T-helper 22 cell (primary cell): Measurements from ENCODE around the gene SNCG.
A peak's percentile ranks its signal among the peaks of the same experiment; 100 is the strongest.
"Not testable (repeated sequence)": the region's sequence is repeated elsewhere in the genome, so short reads cannot be mapped to it uniquely, and the experiment has no call there.

Experiments
- DNase-seq: peaks from one replicate; pipeline ENCODE4 v3.0.0-alpha.2; 2020; ENCODE audit warnings: low read depth

Gene SNCG

GRCh38 chr10:86961481-86962091 is 3.2 kb downstream of the SNCG start:
- DNase-seq = no peak

GRCh38 chr10:86962136-86962980 is 4.0 kb downstream of the SNCG start:
- no peak for DNase-seq

DNA sequence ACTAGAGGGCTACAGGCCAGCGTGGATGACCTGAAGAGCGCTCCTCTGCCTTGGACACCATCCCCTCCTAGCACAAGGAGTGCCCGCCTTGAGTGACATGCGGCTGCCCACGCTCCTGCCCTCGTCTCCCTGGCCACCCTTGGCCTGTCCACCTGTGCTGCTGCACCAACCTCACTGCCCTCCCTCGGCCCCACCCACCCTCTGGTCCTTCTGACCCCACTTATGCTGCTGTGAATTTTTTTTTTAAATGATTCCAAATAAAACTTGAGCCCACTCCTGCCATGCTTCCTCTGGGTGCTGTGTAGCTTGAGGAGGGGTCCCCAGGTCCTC is 4.5 kb downstream of the SNCG start:
- DNase-seq = no peak

GRCh38 chr10:86963341-86963919 is 5.0 kb downstream of the SNCG start:
- DNase-seq = no peak

DNA sequence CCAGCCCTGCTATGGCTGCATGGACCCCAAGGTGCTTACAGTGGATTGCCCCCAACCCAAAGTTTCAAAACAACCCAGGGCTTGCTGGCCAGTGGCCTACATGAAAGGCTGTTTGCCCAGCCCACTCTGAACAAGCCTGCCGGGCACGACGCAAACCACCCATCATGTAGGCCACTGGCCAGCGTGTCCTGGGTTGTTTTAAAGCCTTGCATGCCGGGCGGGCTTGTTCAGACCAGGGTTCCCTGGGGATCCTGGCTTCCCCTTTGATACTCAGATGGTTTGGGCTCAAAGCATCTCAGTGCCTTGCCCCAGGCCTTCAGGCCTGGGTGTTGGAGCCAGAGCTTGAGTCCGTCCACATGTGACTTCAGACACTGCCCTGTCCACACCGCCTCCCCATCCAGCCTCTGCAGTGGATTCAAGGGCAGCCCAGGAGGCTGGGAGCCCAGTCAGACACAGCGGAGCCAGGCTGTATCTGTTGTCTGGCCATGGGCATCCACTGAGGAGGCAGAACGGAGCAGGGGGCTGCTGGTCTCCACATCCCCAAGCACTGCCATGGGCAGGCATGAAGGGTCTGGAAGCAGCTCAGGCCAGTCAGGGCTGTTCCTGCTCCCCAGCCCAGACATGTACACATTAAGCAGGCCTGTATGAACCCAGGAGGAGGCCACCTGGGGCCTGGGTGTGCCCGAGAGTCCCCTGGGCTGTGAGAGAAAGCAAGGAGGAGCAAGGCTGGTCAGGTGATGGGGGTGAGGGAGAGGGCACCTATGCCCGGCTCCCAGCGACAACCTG is 5.9 kb downstream of the SNCG start:
- DNase-seq = no peak

- DNase-seq = no peak
These were observed 6.4 kb downstream of the SNCG start for GRCh38 chr10:86964847-86965190.

DNA sequence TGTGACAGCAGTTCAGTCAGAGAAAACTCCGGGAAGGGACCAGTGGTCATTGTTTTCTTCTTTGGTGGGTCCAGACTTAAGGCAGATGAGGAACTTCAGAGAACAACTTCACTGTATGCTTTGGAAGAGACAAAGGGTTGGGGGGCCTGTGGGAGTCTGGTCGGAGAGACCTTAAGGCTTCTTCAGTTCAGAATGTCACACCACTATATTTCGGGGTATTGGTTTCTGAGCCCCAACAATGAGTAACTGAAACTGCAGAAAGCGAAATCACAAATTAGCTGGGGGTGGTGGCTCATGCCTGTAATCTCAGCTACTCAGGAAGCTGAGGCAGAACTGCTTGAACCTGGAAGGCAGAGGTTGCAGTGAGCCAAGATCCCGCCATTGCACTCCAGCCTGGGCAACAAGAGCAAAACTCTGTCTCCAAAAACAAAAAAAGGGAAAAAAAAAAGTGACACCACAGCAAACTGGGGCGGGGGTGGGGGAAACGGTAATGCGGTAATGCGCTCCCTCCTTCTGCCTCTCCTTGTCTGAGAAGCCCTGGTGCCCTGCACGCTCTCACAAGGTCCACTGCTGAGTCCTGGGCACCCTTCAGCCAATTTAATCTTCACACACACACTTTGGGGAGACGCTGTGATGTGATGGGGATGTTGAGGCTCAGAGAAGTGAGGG is 7.7 kb downstream of the SNCG start:
- no peak for DNase-seq

- no peak for DNase-seq
These were observed 9.1 kb downstream of the SNCG start for GRCh38 chr10:86967481-86967941.

- no peak for DNase-seq
These were observed 10.0 kb downstream of the SNCG start, which contains the start of gene ADIRF for GRCh38 chr10:86968271-86968993. Gene ADIRF, plus strand, starts transcription at chr10:86968482. Its CDS starts 63 bp downstream, at chr10:86968545.

DNA sequence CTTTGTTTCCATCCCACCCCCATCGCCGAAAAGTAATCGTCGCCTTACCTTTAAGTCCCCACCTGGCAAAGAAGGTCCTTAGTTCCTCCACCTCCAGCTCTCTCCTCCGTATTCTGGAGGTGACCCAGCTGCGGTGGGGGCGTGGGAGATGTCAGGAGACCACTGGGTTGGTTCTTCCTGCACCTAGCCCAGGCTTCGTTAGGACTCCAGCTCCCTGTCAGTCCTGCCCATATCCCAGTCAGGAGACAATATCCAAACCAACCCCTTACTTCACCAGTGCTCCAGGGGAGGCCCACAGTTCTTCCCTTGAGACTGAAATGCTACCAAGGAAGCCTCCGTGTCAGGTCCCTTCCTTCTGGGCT is 10.6 kb downstream of the SNCG start:
- no peak for DNase-seq

- DNase-seq = no peak
These were observed 11.1 kb downstream of the SNCG start for GRCh38 chr10:86969421-86970041.

DNA sequence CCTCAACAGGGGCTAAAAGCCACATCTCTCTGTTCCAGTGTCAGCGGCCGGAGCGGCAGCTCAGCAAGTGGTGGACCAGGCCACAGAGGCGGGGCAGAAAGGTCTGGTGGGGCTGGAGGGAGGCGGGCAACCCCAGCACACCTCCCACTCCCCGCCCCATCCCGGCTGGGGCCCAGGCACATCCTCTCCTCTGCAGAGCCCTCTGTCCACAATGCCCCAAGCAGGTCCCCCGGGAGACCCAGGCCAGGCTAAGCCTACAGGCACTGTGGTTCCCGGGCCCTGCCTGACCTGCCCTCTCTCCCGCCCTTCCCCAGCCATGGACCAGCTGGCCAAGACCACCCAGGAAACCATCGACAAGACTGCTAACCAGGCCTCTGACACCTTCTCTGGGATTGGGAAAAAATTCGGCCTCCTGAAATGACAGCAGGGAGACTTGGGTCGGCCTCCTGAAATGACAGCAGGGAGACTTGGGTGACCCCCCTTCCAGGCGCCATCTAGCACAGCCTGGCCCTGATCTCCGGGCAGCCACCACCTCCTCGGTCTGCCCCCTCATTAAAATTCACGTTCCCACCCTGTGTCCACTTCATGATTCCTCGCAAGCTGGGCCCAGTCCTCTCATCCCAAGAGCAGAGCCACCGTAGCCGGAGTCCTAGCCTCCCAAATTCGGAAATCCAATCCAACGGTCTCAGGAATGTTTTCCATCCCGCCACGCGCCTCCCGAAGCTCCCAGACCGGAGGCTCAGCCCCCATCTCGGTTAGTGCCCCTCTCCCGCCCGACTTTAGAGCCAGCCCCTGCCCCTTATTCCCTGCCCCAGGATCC is 12.0 kb downstream of the SNCG start:
- no peak for DNase-seq

- no peak for DNase-seq
These were observed 12.5 kb downstream of the SNCG start for GRCh38 chr10:86970982-86971231.

- peak; percentile 91 for DNase-seq
These were observed 13.0 kb downstream of the SNCG start for GRCh38 chr10:86971232-86971991.

DNA sequence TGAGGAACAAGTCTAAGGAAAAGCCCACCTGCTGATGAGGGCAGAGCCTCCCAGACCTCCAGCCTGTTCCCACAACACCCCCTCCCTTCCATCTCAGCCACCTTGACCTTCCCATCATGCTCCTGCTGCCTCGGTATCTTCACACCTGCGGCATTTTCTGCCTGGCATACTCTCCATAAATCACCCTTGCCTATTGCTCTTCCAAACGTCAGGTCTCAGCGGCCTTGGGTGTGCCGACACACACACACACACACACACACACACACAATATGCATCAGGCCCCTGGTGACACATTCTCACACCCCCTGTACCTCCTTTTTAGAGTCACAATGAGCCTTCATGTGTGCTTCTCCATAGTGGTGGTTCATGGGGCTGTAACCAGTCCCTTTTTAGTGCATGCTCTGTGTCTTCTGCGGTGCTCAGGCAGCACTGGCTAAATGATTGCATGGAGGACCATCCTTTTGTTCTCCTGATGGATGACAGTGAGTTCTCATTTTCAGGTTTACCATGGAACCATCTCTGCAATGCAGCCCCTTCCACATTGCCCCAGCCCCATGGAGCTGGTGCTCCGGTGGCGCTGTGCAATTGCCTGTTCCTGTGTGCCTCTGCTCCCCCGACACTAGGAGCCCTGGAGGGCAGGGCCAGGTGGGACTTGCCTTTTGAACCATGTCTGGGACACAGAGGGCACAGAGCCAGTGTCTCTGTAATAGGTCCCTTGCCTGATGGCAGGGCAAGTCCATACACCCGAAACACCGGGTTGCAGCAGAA is 14.4 kb downstream of the SNCG start:
- DNase-seq = no peak

DNA sequence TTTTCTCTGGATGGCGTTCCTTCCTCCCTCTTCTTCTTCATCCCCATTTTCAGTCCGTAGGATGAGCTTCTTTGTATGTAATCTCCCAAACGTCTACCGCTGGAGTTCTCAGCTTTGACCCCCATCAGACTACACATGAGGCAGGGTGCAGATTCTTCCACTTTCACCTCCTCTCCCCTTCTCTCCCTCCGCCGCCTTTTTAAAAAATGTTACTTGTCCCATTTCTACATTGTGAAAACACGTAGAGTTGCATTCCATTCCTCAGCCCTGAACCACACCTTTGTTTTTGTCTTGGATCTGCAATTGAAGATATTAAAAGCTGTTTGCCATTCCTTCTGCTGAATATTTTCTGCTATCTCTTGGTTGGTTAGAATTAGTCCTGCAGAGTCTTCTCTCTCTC is 16.1 kb downstream of the SNCG start:
- DNase-seq = no peak

GRCh38 chr10:86976362-86977056 is 18.1 kb downstream of the SNCG start:
- DNase-seq = no peak

- DNase-seq = not testable (repeated sequence)
These were observed 20.1 kb downstream of the SNCG start for GRCh38 chr10:86978457-86978856.
